Cerebellar nuclear complex (tissue), 1 donor: ENCODE results near the gene NCBP2L.

Source experiments
- DNase-seq, 2 experiments: peaks; one replicate each; lab custom pipeline; 2025; lab: John Stamatoyannopoulos, UW

The NCBP2L gene

GRCh38 chrX:107777536-107777832, at the start of gene NCBP2L:
NCBP2L (plus strand) TSS chrX:107777733; CDS start chrX:107794221, 16,488 bp downstream.
- no peak for DNase-seq

- DNase-seq, result no peak
These were observed 49.0 kb upstream of the NCBP2L start for GRCh38 chrX:107728371-107729099.

- DNase-seq, result no peak
These were observed 47.8 kb upstream of the NCBP2L start for GRCh38 chrX:107729558-107730297.

- DNase-seq, result no peak
These were observed 47.3 kb upstream of the NCBP2L start for GRCh38 chrX:107730298-107730655.

GRCh38 chrX:107730991-107731766, 46.4 kb upstream of the NCBP2L start:
- no peak for DNase-seq

- no peak for DNase-seq
These were observed 45.6 kb upstream of the NCBP2L start for GRCh38 chrX:107731831-107732502.

GRCh38 chrX:107733686-107734085, 43.8 kb upstream of the NCBP2L start:
- no peak for DNase-seq

- no peak for DNase-seq
These were observed 42.9 kb upstream of the NCBP2L start for GRCh38 chrX:107734646-107735045.

GRCh38 chrX:107736781-107737531, 40.6 kb upstream of the NCBP2L start:
- DNase-seq, result no peak

- DNase-seq, result peak; percentile 24 to 71
These were observed 39.3 kb upstream of the NCBP2L start for GRCh38 chrX:107738272-107738671.

- peak; percentile 39 to 86 for DNase-seq
These were observed 38.8 kb upstream of the NCBP2L start for GRCh38 chrX:107738768-107739167.

GRCh38 chrX:107739541-107739940, 38.0 kb upstream of the NCBP2L start:
- DNase-seq, result no peak

- no peak for DNase-seq
These were observed 36.1 kb upstream of the NCBP2L start for GRCh38 chrX:107741404-107741790.

- DNase-seq, result no peak
These were observed 34.8 kb upstream of the NCBP2L start for GRCh38 chrX:107742700-107743191.

- no peak for DNase-seq
These were observed 33.5 kb upstream of the NCBP2L start for GRCh38 chrX:107743995-107744394.

- no peak for DNase-seq
These were observed 32.7 kb upstream of the NCBP2L start for GRCh38 chrX:107744868-107745267.

GRCh38 chrX:107747596-107748161, 29.9 kb upstream of the NCBP2L start:
- no peak for DNase-seq

GRCh38 chrX:107748506-107748905, 29.0 kb upstream of the NCBP2L start:
- no peak for DNase-seq

- no peak for DNase-seq
These were observed 27.3 kb upstream of the NCBP2L start for GRCh38 chrX:107750263-107750662.

GRCh38 chrX:107750861-107751445, 26.6 kb upstream of the NCBP2L start:
- no peak for DNase-seq

GRCh38 chrX:107752043-107752442, 25.5 kb upstream of the NCBP2L start:
- no peak for DNase-seq
